Upper lobe of left lung (tissue), 6 donors: ENCODE results near the gene CAMK1D. TPM values are rescaled to one million over a fixed set of nuclear protein-coding genes. Genes with fewer than 3 reads are reported as not detected.

Source experiments
- ATAC-seq, 2 donors: fragments of 200-7000 bp; cut with Tn5 transposase; one replicate each; pipeline ENCODE4 v1.9.1; 2022; ENCODE audit warnings: mild to moderate bottlenecking in 2 of 2, moderate library complexity in 2 of 2; ENCODE audit not compliant: low FRiP score in 2 of 2
- DNase-seq, 2 donors: peaks; one replicate each; pipeline ENCODE4 v3.0.0-alpha.2; 2019 to 2020
- H3K27ac ChIP-seq, 4 donors: fragments of 200-600 bp; sonication (generic); one replicate each; pipeline ENCODE4 v1.5.1; 2016 to 2019
- H3K27me3 ChIP-seq, 4 donors: fragments of 200-600 bp; sonication (generic); one replicate each; pipeline ENCODE4 v1.5.1; 2017 to 2019
- H3K36me3 ChIP-seq, 4 donors: fragments of 200-600 bp; sonication (generic); one replicate each; pipeline ENCODE4 v1.5.1; 2016 to 2019
- H3K4me1 ChIP-seq, 4 donors: fragments of 200-600 bp; sonication (generic); one replicate each; pipeline ENCODE4 v1.5.1; 2018 to 2019
- H3K4me3 ChIP-seq, 4 donors: fragments of 200-600 bp; sonication (generic); one replicate each; pipeline ENCODE4 v1.5.1; 2017 to 2019; ENCODE audit warnings: mild to moderate bottlenecking in 2 of 4, moderate library complexity in 1 of 4
- H3K9me3 ChIP-seq, 4 donors: fragments of 200-600 bp; sonication (generic); one replicate each; pipeline ENCODE4 v1.5.1; 2018 to 2019
- EP300 ChIP-seq, 4 donors: sonication (generic); formaldehyde crosslinking; IDR thresholded peaks; one replicate each; pipeline ENCODE4 v1.5.1; 2017; ENCODE audit warnings: antibody characterized with exemption in 4 of 4, control low read depth in 2 of 4
- POLR2A ChIP-seq, 4 donors: fragments of 450-650 bp; IDR thresholded peaks; one replicate each; pipeline ENCODE4 v1.5.1; 2016 to 2017; ENCODE audit warnings: antibody characterized with exemption in 4 of 4, mild to moderate bottlenecking in 2 of 4
- POLR2AphosphoS5 ChIP-seq, 2 donors: sonication (generic); formaldehyde crosslinking; IDR thresholded peaks; one replicate each; pipeline ENCODE4 v1.5.1; 2017; ENCODE audit warnings: antibody characterized with exemption in 2 of 2
- WGBS, 2 donors: methylation state at CpG; one replicate each; pipeline ENCODE4 v1.1.5; 2017 to 2018; 5-methylcytosine and 5-hydroxymethylcytosine counted together
- total RNA-seq, 6 donors: library from RNA; depleted of rRNA in 4 of 6; stranded (reverse); fragments of >200 nt in 4 of 6; gene quantifications; one replicate each; pipeline versions ENCODE4 v1.1.0 to v1.2.1, GENCODE V29; 2016 to 2021
- TF ChIP-seq, protein P1 (sequence below), 6 experiments: fragments of 450-650 bp in 4 of 6; fragments of 200-600 bp in 2 of 6; sonication (generic) in 2 of 6; IDR thresholded peaks; one replicate each; pipeline ENCODE4 v1.5.1; 2016 to 2019; ENCODE audit warnings: antibody characterized with exemption in 6 of 6
- donor health status: DM: no; HTN: no; CAD: no; lungs with moderate emphysema.
- donor health status: DM: no; HTN: yes; CAD: no; lungs with severe emphysema.

CAMK1D gene
- total RNA-seq, 6 donors from 2014 or later, result 6.2 to 29.2 (median 19.0) TPM

- H3K27ac ChIP-seq, result no peak overlapping the region
- 84 to 89% methylated on average over 12 of the region's 12 CpGs for WGBS, 2 donors
- ATAC-seq, result no peak
Measured at GRCh38 chr10:12639996-12640944, 290.9 kb downstream of the CAMK1D start.

GRCh38 chr10:12642036-12642435 lies 292.7 kb downstream of the CAMK1D start:
- no peaks in the 10 kb centered on the region for H3K4me1 ChIP-seq
- no peaks in the 10 kb centered on the region for H3K9me3 ChIP-seq
- DNase-seq, result no peak
- no peak for TF ChIP-seq POLR2A (IDR thresholded peaks at IDR 0.05)
- TF ChIP-seq POLR2AphosphoS5 (IDR thresholded peaks at IDR 0.05), result no peak
- TF ChIP-seq, protein P1, sequence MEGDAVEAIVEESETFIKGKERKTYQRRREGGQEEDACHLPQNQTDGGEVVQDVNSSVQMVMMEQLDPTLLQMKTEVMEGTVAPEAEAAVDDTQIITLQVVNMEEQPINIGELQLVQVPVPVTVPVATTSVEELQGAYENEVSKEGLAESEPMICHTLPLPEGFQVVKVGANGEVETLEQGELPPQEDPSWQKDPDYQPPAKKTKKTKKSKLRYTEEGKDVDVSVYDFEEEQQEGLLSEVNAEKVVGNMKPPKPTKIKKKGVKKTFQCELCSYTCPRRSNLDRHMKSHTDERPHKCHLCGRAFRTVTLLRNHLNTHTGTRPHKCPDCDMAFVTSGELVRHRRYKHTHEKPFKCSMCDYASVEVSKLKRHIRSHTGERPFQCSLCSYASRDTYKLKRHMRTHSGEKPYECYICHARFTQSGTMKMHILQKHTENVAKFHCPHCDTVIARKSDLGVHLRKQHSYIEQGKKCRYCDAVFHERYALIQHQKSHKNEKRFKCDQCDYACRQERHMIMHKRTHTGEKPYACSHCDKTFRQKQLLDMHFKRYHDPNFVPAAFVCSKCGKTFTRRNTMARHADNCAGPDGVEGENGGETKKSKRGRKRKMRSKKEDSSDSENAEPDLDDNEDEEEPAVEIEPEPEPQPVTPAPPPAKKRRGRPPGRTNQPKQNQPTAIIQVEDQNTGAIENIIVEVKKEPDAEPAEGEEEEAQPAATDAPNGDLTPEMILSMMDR (IDR thresholded peaks at IDR 0.05), result no peak
- no peak for TF ChIP-seq EP300 (IDR thresholded peaks at IDR 0.05)
- no peaks in the 10 kb centered on the region for H3K27me3 ChIP-seq
- no peak for ATAC-seq
- WGBS, 2 donors, result 90 to 91% methylated on average over 7 of the region's 7 CpGs
- no peak overlapping the region for H3K4me3 ChIP-seq
- no peak overlapping the region for H3K27ac ChIP-seq
- no peaks in the 10 kb centered on the region for H3K36me3 ChIP-seq

More at GRCh38 chr10:12639996-12640944, 290.9 kb downstream of the CAMK1D start:
- DNase-seq, result no peak
- TF ChIP-seq EP300 (IDR thresholded peaks at IDR 0.05) (no peak), POLR2A (IDR thresholded peaks at IDR 0.05) (no peak), POLR2AphosphoS5 (IDR thresholded peaks at IDR 0.05) (no peak)
- TF ChIP-seq, protein P1 (IDR thresholded peaks at IDR 0.05), result no peak
- no peaks in the 10 kb centered on the region for H3K27me3 ChIP-seq
- no peaks in the 10 kb centered on the region for H3K36me3 ChIP-seq
- no peak overlapping the region for H3K4me3 ChIP-seq
- H3K9me3 ChIP-seq, result no peaks in the 10 kb centered on the region
- H3K4me1 ChIP-seq, result no peaks in the 10 kb centered on the region

- Histone ChIP-seq H3K9me3 (no peaks in the 10 kb centered on the region), H3K27me3 (no peaks in the 10 kb centered on the region), H3K27ac (no peak overlapping the region), H3K36me3 (no peaks in the 10 kb centered on the region), H3K4me3 (no peak overlapping the region), H3K4me1 (no peaks in the 10 kb centered on the region)
- DNase-seq (no peak), ATAC-seq (no peak)
- WGBS, 2 donors, result 88 to 91% methylated on average over 14 to 17 of the region's 17 CpGs
- TF ChIP-seq POLR2AphosphoS5 (IDR thresholded peaks at IDR 0.05) (no peak), EP300 (IDR thresholded peaks at IDR 0.05) (no peak), POLR2A (IDR thresholded peaks at IDR 0.05) (no peak)
- TF ChIP-seq, protein P1 (IDR thresholded peaks at IDR 0.05), result no peak
Measured at GRCh38 chr10:12643279-12643678, 293.9 kb downstream of the CAMK1D start.

- H3K27me3 ChIP-seq, result no peaks in the 10 kb centered on the region
- ATAC-seq (no peak), DNase-seq (no peak)
- no peak overlapping the region for H3K4me3 ChIP-seq
- TF ChIP-seq, protein P1 (IDR thresholded peaks at IDR 0.05), result no peak
- TF ChIP-seq POLR2AphosphoS5 (IDR thresholded peaks at IDR 0.05) (no peak), POLR2A (IDR thresholded peaks at IDR 0.05) (no peak), EP300 (IDR thresholded peaks at IDR 0.05) (no peak)
- no peak overlapping the region for H3K27ac ChIP-seq
- whole genome bisulfite sequencing, 2 donors, result 80 to 89% methylated on average over 4 of the region's 4 CpGs
- no peaks in the 10 kb centered on the region for H3K4me1 ChIP-seq
- H3K9me3 ChIP-seq, result no peaks in the 10 kb centered on the region
- no peaks in the 10 kb centered on the region for H3K36me3 ChIP-seq
Measured at GRCh38 chr10:12644380-12645144, 295.2 kb downstream of the CAMK1D start.
